Activated CD4-positive, alpha-beta T cell treated with anti-CD3 and anti-CD28 coated beads, Interleukin-2, amount 50 U/mL, for 24 hours (primary cell): ENCODE measurements around the gene UBE4A.
A peak's percentile ranks its signal among the peaks of the same experiment; 100 is the strongest.

Source experiments
- DNase-seq, 2 donors: peaks; one replicate each; pipeline ENCODE4 v3.0.0-alpha.2; 2020; ENCODE audit warnings: low read depth in 1 of 2, low spot score in 1 of 2

Gene UBE4A

GRCh38 chr11:118359295-118359958 lies at the start of gene UBE4A:
Gene UBE4A (plus strand): TSS chr11:118359600. CDS start chr11:118365081, 5,481 bp downstream.
- peak; percentile 97 to 99 for DNase-seq

GRCh38 chr11:118310271-118310670 lies 49.1 kb upstream of the UBE4A start:
- DNase-seq = no peak

- no peak for DNase-seq
Measured at GRCh38 chr11:118310781-118311485, 48.5 kb upstream of the UBE4A start.

- DNase-seq = no peak
Measured at GRCh38 chr11:118311518-118311917, 47.9 kb upstream of the UBE4A start.

- no peak for DNase-seq
Measured at GRCh38 chr11:118312328-118312727, 47.1 kb upstream of the UBE4A start.

GRCh38 chr11:118313242-118313641 lies 46.2 kb upstream of the UBE4A start:
- DNase-seq = no peak

GRCh38 chr11:118314988-118315411 lies 44.4 kb upstream of the UBE4A start:
- DNase-seq = no peak

- DNase-seq = no peak
Measured at GRCh38 chr11:118318124-118318523, 41.3 kb upstream of the UBE4A start.

GRCh38 chr11:118318581-118319336 lies 40.6 kb upstream of the UBE4A start:
- no peak for DNase-seq

GRCh38 chr11:118319337-118319707 lies 40.1 kb upstream of the UBE4A start:
- DNase-seq = no peak

GRCh38 chr11:118320515-118320914 lies 38.9 kb upstream of the UBE4A start:
- no peak for DNase-seq

- DNase-seq = no peak
Measured at GRCh38 chr11:118321386-118322082, 37.9 kb upstream of the UBE4A start.

GRCh38 chr11:118322721-118323120 lies 36.7 kb upstream of the UBE4A start:
- no peak for DNase-seq

- DNase-seq = no peak
Measured at GRCh38 chr11:118325283-118325682, 34.1 kb upstream of the UBE4A start.

GRCh38 chr11:118328745-118329144 lies 30.7 kb upstream of the UBE4A start:
- DNase-seq = no peak

GRCh38 chr11:118334745-118335144 lies 24.7 kb upstream of the UBE4A start:
- no peak for DNase-seq

- DNase-seq = peak; percentile 56 to 93
Measured at GRCh38 chr11:118338637-118339061, 20.8 kb upstream of the UBE4A start.

GRCh38 chr11:118339281-118339961 lies 20.0 kb upstream of the UBE4A start:
- no peak for DNase-seq

- DNase-seq = no peak
Measured at GRCh38 chr11:118340449-118340848, 19.0 kb upstream of the UBE4A start.

GRCh38 chr11:118341261-118341660 lies 18.1 kb upstream of the UBE4A start:
- DNase-seq = no peak
